Liver (tissue), 3 donors: ENCODE results near the gene LPGAT1.

Source experiments
- EGR1 ChIP-seq, 2 donors: IDR thresholded peaks; 2 replicates each; pipeline ENCODE4 v1.6.1; 2016 to 2018; ENCODE audit warnings: antibody characterized with exemption in 2 of 2, low read depth in 2 of 2
- JUND ChIP-seq, 2 donors: IDR thresholded peaks; 2 replicates each; pipeline ENCODE4 v1.6.1; 2016; ENCODE audit warnings: antibody characterized with exemption in 2 of 2
- RAD21 ChIP-seq, 2 donors: IDR thresholded peaks; 2 replicates each; pipeline ENCODE4 v1.6.1; 2016; ENCODE audit warnings: antibody characterized with exemption in 2 of 2, mild to moderate bottlenecking in 2 of 2
- REST ChIP-seq: IDR thresholded peaks from 2 replicates; pipeline ENCODE4 v1.6.1; 2016; ENCODE audit warnings: antibody characterized with exemption, mild to moderate bottlenecking
- RXRA ChIP-seq, 2 donors: IDR thresholded peaks; 2 replicates each; pipeline ENCODE4 v1.6.1; 2017 to 2018; ENCODE audit warnings: antibody characterized with exemption in 2 of 2, mild to moderate bottlenecking in 1 of 2
- SP1 ChIP-seq: IDR thresholded peaks from 2 replicates; pipeline ENCODE4 v1.6.1; 2018; ENCODE audit warnings: antibody characterized with exemption, mild to moderate bottlenecking
- TAF1 ChIP-seq: conservative IDR thresholded peaks from 2 replicates; pipeline ENCODE4 v1.6.1; 2016; ENCODE audit warnings: antibody characterized with exemption, mild to moderate bottlenecking
- YY1 ChIP-seq: IDR thresholded peaks from 2 replicates; pipeline ENCODE4 v1.6.1; 2016; ENCODE audit warnings: antibody characterized with exemption, mild to moderate bottlenecking
- TF ChIP-seq, protein P1 (sequence below): fragments of 150-350 bp; IDR thresholded peaks from 2 replicates; pipeline ENCODE4 v1.5.1; 2017; ENCODE audit warnings: improper control_type of control experiment, low read depth, low read length; ENCODE audit not compliant: missing input control
- TF ChIP-seq, protein P2 (sequence below): IDR thresholded peaks from 2 replicates; pipeline ENCODE4 v1.6.1; 2016; ENCODE audit warnings: antibody characterized with exemption
- TF ChIP-seq, protein P3 (sequence below): IDR thresholded peaks from 2 replicates; pipeline ENCODE4 v1.6.1; 2016; ENCODE audit warnings: antibody characterized with exemption
- TF ChIP-seq, protein P4 (sequence below): IDR thresholded peaks from 2 replicates; pipeline ENCODE4 v1.6.1; 2016; ENCODE audit warnings: antibody characterized with exemption
- donor health status: healthy.
- donor health status: healthy.

- TF ChIP-seq, protein P1, sequence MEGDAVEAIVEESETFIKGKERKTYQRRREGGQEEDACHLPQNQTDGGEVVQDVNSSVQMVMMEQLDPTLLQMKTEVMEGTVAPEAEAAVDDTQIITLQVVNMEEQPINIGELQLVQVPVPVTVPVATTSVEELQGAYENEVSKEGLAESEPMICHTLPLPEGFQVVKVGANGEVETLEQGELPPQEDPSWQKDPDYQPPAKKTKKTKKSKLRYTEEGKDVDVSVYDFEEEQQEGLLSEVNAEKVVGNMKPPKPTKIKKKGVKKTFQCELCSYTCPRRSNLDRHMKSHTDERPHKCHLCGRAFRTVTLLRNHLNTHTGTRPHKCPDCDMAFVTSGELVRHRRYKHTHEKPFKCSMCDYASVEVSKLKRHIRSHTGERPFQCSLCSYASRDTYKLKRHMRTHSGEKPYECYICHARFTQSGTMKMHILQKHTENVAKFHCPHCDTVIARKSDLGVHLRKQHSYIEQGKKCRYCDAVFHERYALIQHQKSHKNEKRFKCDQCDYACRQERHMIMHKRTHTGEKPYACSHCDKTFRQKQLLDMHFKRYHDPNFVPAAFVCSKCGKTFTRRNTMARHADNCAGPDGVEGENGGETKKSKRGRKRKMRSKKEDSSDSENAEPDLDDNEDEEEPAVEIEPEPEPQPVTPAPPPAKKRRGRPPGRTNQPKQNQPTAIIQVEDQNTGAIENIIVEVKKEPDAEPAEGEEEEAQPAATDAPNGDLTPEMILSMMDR = no peak
- TF ChIP-seq TAF1 = no peak
- no peak for TF ChIP-seq SP1
- TF ChIP-seq JUND (IDR thresholded peaks at IDR 0.05) = no peak
- no peak for TF ChIP-seq REST
- no peak for TF ChIP-seq RAD21 (IDR thresholded peaks at IDR 0.05)
- TF ChIP-seq, protein P2, sequence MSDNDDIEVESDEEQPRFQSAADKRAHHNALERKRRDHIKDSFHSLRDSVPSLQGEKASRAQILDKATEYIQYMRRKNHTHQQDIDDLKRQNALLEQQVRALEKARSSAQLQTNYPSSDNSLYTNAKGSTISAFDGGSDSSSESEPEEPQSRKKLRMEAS = no peak
- no peak for TF ChIP-seq YY1
- no peak for TF ChIP-seq EGR1 (IDR thresholded peaks at IDR 0.05; ENCODE audit: low read depth in 2 of 2)
- TF ChIP-seq, protein P3, sequence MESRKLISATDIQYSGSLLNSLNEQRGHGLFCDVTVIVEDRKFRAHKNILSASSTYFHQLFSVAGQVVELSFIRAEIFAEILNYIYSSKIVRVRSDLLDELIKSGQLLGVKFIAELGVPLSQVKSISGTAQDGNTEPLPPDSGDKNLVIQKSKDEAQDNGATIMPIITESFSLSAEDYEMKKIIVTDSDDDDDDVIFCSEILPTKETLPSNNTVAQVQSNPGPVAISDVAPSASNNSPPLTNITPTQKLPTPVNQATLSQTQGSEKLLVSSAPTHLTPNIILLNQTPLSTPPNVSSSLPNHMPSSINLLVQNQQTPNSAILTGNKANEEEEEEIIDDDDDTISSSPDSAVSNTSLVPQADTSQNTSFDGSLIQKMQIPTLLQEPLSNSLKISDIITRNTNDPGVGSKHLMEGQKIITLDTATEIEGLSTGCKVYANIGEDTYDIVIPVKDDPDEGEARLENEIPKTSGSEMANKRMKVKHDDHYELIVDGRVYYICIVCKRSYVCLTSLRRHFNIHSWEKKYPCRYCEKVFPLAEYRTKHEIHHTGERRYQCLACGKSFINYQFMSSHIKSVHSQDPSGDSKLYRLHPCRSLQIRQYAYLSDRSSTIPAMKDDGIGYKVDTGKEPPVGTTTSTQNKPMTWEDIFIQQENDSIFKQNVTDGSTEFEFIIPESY = no peak
- no peak for TF ChIP-seq RXRA (IDR thresholded peaks at IDR 0.05)
- TF ChIP-seq, protein P4, sequence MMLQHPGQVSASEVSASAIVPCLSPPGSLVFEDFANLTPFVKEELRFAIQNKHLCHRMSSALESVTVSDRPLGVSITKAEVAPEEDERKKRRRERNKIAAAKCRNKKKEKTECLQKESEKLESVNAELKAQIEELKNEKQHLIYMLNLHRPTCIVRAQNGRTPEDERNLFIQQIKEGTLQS = no peak
Observed at GRCh38 chr1:211859405-211859804, 28.8 kb upstream of the LPGAT1 start.
